ENCODE results near the gene ERN1.

Gene ERN1

DNA sequence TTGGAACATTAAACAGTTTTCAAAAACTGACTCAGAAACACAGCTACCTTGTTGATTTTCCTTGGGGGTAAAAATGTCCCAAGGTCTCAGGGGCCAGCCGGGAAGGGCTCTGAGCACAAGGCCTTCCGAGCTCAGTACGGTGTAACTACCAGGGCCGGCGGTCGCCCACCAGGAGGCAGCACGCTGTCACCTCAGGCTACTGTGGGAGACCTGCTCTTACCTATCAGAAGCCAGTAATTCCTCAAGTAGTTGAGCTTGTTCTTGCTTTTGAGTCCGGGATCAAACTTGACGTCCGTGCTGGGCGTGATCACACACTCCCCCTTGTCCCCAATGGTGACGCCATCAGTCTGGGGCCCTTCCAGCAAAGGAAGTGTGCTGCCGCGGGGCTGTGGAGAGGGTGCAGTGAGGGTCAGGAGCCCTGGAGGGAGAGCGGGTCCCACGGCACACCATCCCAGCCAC is 66.1 kb downstream of the ERN1 start:
- DNase-seq (ENCODE audit: extremely low read depth in 1 of 2, low read depth in 1 of 2) = peak in 1 of 2 donors; percentile 26

DNA sequence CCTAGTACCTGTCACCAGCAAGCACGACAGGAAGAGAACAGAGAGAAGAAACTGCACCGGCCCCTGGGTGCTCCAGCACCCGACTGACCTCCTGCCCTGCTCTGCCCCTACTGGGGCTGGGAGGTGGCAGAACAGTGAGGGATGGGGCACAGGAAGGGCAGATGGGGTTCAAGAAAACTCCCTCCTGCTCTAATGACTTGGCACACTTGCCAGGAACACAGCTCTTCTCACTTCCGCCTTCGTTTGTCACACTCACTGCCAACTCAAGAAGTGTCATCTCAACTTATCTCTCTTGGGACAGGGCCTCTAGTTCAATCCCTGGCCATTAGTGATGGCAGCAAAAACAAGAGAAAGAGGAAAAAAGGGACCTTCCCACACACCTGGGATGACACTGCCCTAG is 66.9 kb downstream of the ERN1 start:
- no peak for DNase-seq (ENCODE audit: extremely low read depth in 1 of 2, low read depth in 1 of 2)

- no peak for DNase-seq (ENCODE audit: extremely low read depth in 1 of 2, low read depth in 1 of 2)
Observed at GRCh38 chr17:64061178-64061898, 68.6 kb downstream of the ERN1 start.

GRCh38 chr17:64060331-64060730 is 69.6 kb downstream of the ERN1 start:
- DNase-seq (ENCODE audit: extremely low read depth in 1 of 2, low read depth in 1 of 2) = no peak

DNA sequence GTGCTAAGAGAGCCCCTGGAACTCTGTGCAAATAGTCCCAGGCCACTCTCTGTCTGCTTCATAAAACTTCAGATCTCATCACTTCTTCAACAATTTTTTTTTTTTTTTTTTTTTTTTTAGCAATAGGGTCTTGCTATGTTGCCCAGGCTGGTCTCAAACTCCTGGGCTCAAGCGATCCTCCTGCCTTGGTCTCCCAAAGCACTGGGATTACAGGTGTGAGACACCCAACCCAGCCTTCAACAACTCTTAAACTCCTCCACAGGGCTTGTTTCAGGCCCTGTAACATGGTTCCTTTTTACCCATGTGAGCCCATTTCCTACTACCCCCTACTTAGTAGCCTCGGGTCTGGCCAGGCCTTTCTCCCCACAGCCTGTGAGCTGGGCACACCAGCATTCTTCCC is 70.2 kb downstream of the ERN1 start:
- DNase-seq (ENCODE audit: extremely low read depth in 1 of 2, low read depth in 1 of 2) = no peak

DNA sequence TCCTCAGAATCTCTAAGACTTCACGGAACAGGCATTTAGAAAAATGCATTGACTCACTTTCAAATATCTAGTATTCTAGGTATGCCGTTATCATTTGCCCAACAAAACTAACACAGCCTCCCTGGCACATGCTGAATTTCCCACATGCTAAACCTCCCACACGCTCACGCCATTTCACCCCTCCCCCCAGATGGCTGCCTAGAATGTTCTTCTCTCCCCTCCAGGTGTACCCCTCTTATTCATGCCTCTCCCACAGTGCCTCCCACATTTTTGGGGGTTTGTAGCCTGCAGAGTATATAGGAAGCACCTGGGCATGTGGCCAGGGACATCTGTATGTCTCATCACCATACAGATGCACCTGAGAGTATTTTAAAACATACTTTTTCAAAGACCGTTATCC is 71.3 kb downstream of the ERN1 start:
- no peak for DNase-seq (ENCODE audit: extremely low read depth in 1 of 2, low read depth in 1 of 2)

GRCh38 chr17:64057701-64058263 is 72.2 kb downstream of the ERN1 start:
- no peak for DNase-seq (ENCODE audit: extremely low read depth in 1 of 2, low read depth in 1 of 2)

DNA sequence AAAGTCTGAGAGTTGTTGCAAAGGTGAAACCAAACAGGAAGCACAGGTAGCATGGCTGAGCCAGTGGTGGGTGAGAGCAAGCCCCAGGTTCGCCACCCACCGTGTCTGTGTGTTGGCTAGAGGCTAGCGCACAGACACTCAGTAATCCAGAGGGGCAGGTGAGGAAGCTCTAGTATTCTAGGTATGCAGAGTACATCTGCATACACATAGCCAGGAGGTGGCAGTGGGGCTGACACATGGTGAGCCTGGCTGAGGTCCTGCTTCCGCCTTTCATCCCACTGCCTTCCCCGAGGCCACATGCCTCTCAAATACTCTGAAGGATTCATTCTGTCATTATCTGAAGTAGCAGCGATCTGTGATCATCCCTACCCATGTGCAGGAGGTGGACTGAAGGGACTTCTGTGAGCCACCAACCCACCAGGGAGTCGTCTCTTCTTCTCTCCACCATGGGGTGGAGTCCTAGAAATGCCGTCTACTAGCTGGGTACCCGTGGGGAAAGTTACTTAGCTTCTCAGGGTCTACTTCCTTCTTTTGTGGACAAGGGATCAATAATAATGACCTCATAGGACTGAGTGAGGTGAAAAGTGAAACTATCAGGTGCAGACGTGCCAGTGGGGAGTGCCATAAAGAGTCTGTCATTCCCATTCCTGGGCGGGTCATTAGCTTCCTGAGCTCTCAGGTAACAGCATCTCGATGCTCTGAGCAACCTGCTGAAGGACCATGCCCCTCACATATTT is 73.5 kb downstream of the ERN1 start:
- no peak for DNase-seq (ENCODE audit: extremely low read depth in 1 of 2, low read depth in 1 of 2)

DNA sequence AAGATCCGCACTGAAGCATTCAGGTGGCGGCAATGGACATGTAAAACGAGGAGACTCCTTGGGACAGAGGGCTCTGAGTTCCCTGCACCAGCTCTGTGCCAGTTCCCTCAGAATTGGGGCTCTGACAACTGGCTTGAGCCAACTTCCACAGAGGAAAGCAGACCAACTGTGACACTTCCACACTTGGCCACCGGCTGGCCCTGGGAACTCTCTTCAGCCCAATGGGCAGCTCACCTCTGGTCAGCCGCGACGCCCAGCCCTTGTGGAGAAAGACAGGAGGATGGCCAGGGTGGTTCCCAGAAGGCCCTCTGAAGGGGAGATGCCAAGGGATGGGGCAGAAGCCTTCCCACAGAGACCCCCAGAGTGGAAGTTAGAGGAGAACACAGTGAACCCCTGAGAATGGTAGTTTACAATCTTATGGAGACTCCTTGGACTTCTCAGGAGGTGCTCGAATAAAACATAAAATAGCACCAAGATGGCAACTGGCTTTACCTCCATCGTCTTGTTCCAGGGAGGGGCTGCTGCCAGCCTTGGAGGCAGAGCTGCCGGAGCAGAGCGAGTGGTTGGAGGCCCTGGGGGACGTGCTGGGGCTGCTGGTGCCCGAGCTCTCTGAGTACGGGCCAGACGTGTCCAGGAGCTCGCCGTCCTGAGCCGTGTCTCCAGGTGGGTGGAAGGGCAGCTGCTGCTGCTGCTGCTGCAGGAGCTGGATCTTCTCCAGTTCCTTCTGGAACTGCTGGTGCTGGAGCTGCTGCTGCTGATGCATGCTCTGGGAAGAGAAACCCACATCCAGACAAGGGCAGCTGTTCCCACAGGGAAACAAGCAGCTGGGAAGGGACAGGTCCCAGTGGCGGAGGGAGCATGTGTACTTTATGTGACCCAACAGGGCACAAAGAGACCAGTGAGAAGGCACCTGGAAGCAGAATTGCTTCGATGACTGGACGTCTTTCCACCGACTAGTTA is 74.5 kb downstream of the ERN1 start:
- DNase-seq (ENCODE audit: extremely low read depth in 1 of 2, low read depth in 1 of 2) = no peak

DNA sequence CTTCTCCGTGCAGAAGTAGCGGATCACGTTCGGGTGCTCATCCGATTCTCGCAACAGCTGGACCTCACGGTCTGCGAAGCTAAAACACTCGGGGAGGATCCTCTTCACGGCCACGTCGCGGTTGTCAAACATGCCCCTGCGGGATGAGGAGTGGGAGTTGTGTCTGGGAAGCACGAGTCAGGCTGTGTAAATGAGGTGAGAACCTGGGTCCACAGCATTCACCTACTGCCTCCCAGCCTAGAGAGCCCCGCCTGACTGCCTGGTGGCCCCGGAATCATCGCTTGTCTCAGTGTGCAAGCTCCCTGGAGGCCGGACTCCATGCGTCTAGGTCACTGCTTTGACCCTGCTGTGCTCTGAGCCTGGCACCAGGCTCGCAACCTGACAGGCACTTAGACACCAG is 75.6 kb downstream of the ERN1 start:
- DNase-seq (ENCODE audit: extremely low read depth in 1 of 2, low read depth in 1 of 2) = no peak

GRCh38 chr17:64053101-64053500 is 76.8 kb downstream of the ERN1 start:
- DNase-seq (ENCODE audit: extremely low read depth in 1 of 2, low read depth in 1 of 2) = no peak

- DNase-seq (ENCODE audit: extremely low read depth in 1 of 2, low read depth in 1 of 2) = no peak
Observed at GRCh38 chr17:64051153-64051552, 78.8 kb downstream of the ERN1 start.

GRCh38 chr17:64048805-64049204 is 81.1 kb downstream of the ERN1 start:
- DNase-seq (ENCODE audit: extremely low read depth in 1 of 2, low read depth in 1 of 2) = no peak

DNA sequence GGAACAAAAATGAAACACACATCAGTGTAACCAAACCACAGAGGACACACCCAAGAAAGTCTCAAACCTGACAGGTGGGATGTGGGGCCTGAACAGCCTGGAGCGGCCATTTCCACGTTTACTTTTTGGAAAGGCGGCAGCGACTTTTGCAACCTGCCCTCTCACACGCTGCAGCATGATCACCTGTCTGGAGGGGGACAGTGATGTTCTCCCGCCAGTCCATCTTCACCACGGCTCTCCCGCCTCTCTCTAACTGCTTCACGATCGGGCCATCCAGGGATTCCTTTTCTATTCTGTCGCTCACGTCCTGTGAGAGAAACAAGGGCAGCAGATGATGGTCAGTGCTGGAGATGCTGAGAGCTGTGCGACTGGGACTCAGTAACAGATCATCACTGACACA is 84.8 kb downstream of the ERN1 start:
- DNase-seq (ENCODE audit: extremely low read depth in 1 of 2, low read depth in 1 of 2) = no peak

DNA sequence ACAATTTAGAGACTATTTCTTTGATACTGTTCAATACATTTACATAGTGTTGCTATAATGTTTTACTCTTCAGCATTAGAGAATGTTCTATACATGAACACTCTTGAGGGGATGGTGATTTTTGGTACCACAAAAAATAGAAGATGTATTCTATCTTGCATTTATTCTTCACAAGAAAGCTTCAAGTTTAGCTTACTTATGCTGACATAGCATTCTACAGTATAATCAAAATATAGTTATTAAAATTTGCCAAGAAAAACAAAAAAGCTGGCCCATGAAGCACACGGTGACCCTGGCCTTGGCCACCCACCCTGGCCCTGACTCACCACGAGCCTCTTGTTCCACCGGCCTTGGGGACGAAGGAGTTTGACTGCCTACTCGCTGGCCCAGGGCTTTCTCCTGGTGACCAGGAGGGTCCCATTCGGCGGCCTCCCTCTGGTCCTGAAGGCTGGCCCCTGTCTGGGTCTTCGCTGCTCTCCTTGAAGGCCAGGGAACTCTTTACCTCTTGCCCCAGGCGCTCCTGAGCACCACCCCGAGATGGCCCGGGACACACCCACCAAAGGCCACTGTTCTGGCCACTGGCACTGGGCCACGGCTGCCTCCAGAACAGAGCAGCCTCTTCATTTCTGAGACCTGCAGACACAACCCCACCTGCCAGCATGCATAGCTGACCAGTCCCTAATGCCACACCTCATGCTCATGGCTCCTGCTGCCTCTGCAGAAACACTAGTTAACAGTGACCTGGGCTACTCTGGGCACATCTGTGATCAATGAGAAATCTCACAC is 87.1 kb downstream of the ERN1 start:
- DNase-seq (ENCODE audit: extremely low read depth in 1 of 2, low read depth in 1 of 2) = no peak

GRCh38 chr17:64041912-64042311 is 88.0 kb downstream of the ERN1 start:
- no peak for DNase-seq (ENCODE audit: extremely low read depth in 1 of 2, low read depth in 1 of 2)

DNA sequence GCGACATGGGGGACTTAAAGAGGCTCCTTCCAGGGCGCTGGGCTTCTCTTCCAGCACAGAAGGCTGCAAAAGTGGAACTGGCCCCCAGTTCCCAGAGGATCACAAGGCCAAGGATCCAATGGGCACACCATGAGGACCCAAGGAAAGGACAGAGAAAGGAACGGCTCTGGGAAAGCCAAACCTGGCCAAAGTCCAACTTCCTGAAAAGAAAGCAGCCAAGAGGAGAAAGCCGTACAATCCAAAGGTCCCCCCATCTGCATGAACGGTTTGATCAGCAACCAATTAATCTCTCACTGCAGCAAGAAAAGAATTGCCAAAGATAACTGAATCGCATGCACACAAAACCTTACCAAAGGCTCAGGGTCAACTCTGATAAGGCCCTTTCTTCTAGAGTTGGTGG is 89.7 kb downstream of the ERN1 start:
- DNase-seq (ENCODE audit: extremely low read depth in 1 of 2, low read depth in 1 of 2) = no peak

- no peak for DNase-seq (ENCODE audit: extremely low read depth in 1 of 2, low read depth in 1 of 2)
Observed at GRCh38 chr17:64039106-64039400, 90.9 kb downstream of the ERN1 start.

DNA sequence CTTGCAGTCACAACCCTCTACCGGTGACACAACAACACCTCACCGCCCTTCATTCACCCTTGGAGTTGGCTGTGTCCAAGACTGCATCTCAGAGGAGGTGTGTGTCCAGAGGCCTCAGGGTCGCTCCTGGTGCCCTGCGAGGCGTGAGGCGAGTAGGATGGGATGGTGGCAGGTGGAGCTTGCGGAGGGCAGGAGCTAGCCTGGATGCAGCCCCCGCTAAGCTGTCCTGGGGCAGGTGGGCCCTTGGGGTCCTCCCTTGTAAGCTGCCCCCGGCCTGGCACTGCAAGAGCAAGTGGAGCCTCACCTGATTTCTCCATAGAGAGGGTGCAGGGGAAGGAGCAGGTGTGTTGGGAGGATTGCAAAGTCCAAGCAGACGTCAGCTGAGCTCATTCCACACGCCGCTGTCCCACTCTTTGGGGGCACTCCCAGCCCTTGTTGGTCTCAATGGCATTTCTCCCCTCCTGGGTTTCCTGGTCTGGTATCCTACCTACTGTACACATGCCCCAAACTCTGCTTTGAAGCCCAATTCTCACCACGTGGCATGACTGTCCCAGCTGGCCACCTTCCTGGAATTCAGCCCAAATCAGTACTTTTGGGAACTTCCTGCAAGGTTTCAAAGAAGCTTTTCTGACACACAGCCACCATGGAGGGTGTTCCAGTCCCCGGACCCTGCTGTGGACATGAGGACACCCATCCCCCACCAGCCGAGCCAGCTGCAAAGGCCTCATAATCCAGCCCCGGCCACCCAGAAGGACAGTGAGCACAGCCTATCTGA is 91.4 kb downstream of the ERN1 start:
- no peak for DNase-seq (ENCODE audit: extremely low read depth in 1 of 2, low read depth in 1 of 2)

GRCh38 chr17:64037802-64038201 is 92.1 kb downstream of the ERN1 start:
- DNase-seq (ENCODE audit: extremely low read depth in 1 of 2, low read depth in 1 of 2) = no peak

Measured in activated CD8-positive, alpha-beta memory T cell treated with anti-CD3 and anti-CD28 coated beads for 1 hour (primary cell).